K562 (cell line): Measurements from ENCODE around the gene HNRNPA3. TPM values are rescaled to one million over a fixed set of nuclear protein-coding genes. Genes with fewer than 3 reads are reported as not detected.

Source experiments
- DEAF1 ChIP-seq: fragments of 450-650 bp; formaldehyde crosslinking; IDR thresholded peaks from 2 replicates; pipeline ENCODE4 v1.4.0; 2020; ENCODE audit warnings: mild to moderate bottlenecking, moderate library complexity
- E2F4 ChIP-seq: sonication (generic); formaldehyde crosslinking; IDR thresholded peaks from 2 replicates; pipeline ENCODE4 v1.8.0; 2022; ENCODE audit warnings: mild to moderate bottlenecking, low read depth, missing genetic modification reagents
- FOXO4 ChIP-seq: fragments of 450-650 bp; formaldehyde crosslinking; IDR thresholded peaks from 2 replicates; pipeline ENCODE4 v1.4.0; 2020; ENCODE audit warnings: mild to moderate bottlenecking, moderate library complexity
- GATAD2A ChIP-seq: fragments of 450-650 bp; IDR thresholded peaks from 2 replicates; pipeline ENCODE4 v1.6.1; 2017
- HDAC2 ChIP-seq: fragments of 450-650 bp; IDR thresholded peaks from 2 replicates; pipeline ENCODE4 v1.6.1; 2016; ENCODE audit warnings: mild to moderate bottlenecking
- HDAC8 ChIP-seq: fragments of 450-650 bp; IDR thresholded peaks from 2 replicates; pipeline ENCODE4 v1.6.1; 2016; ENCODE audit warnings: mild to moderate bottlenecking, missing genetic modification characterization, moderate library complexity, missing compliant biosample characterization
- HIVEP1 ChIP-seq: fragments of 250-450 bp; sonication (Bioruptor Pico); IDR thresholded peaks from 2 replicates; pipeline ENCODE4 v1.4.0; 2020; ENCODE audit warnings: mild to moderate bottlenecking
- KLF16 ChIP-seq: IDR thresholded peaks from 2 replicates; pipeline ENCODE4 v1.6.1; 2016; ENCODE audit warnings: antibody characterized with exemption
- RBM17 ChIP-seq: fragments of 200-400 bp; formaldehyde crosslinking; IDR thresholded peaks from 2 replicates; pipeline ENCODE4 v1.6.1; 2017; ENCODE audit warnings: low read depth, mild to moderate bottlenecking, low read length, borderline replicate concordance
- SMAD2 ChIP-seq: fragments of 150-350 bp; IDR thresholded peaks from 2 replicates; pipeline ENCODE4 v1.6.1; 2014; ENCODE audit warnings: low read depth, mild to moderate bottlenecking, low read length
- SMARCE1 ChIP-seq: fragments of 450-650 bp; IDR thresholded peaks from 2 replicates; pipeline ENCODE4 v1.7.1; 2016; ENCODE audit warnings: mild to moderate bottlenecking
- TAF15 ChIP-seq: fragments of 200-400 bp; formaldehyde crosslinking; IDR thresholded peaks from 2 replicates; pipeline ENCODE4 v1.6.1; 2017; ENCODE audit warnings: mild to moderate bottlenecking, low read depth, low read length, moderate library complexity
- TAF7 ChIP-seq: fragments of 450-650 bp; IDR thresholded peaks from 2 replicates; pipeline ENCODE4 v1.6.1; 2016; ENCODE audit warnings: missing genetic modification characterization, missing compliant biosample characterization
- TFAM ChIP-seq: fragments of 250-450 bp; sonication (Bioruptor Pico); conservative IDR thresholded peaks from 2 replicates; pipeline ENCODE4 v1.5.0; 2021; ENCODE audit warnings: mild to moderate bottlenecking, moderate library complexity
- THRB ChIP-seq: fragments of 450-650 bp; formaldehyde crosslinking; conservative IDR thresholded peaks from 2 replicates; pipeline ENCODE4 v1.4.0; 2022; ENCODE audit warnings: mild to moderate bottlenecking, missing genetic modification characterization
- TRIM24 ChIP-seq, 2 experiments: fragments of 450-650 bp; IDR thresholded peaks; 2 replicates each; pipeline ENCODE4 v1.6.1; 2016
- TRIM28 ChIP-seq: fragments of 450-650 bp; IDR thresholded peaks from 2 replicates; pipeline ENCODE4 v1.6.1; 2017
- ZBTB8A ChIP-seq: fragments of 450-650 bp; IDR thresholded peaks from 2 replicates; pipeline ENCODE4 v1.6.1; 2018; ENCODE audit warnings: mild to moderate bottlenecking, moderate library complexity; ENCODE audit not compliant: partially characterized antibody
- ZEB2 ChIP-seq: fragments of 450-650 bp; IDR thresholded peaks from 2 replicates; pipeline ENCODE4 v1.6.1; 2016
- ZNF263 ChIP-seq: sonication (generic); formaldehyde crosslinking; IDR thresholded peaks from 2 replicates; pipeline ENCODE4 v1.8.0; 2022; ENCODE audit warnings: mild to moderate bottlenecking, missing genetic modification reagents, borderline replicate concordance
- ZNF655 ChIP-seq: fragments of 250-450 bp; sonication (Bioruptor Pico); IDR thresholded peaks from 2 replicates; pipeline ENCODE4 v1.5.0; 2021
- polyA plus RNA-seq, 8 experiments: library from polyadenylated mRNA; depleted of rRNA in 4 of 8; stranded (reverse) in 5 of 8; unstranded in 3 of 8; fragments of >200 nt; fragmentation: Nextera tagmentation in 2 of 8; fragmentation: Illumina TruSeq in 1 of 8; extraction: Ambion mirVana in 2 of 8; extraction: Trizol in 1 of 8; gene quantifications; 2 replicates each; pipeline versions ENCODE4 v1.2.1 to v1.2.3, GENCODE V29; 2011 to 2014; ENCODE audit warnings: inconsistent platforms in 1 of 8, missing spikeins in 1 of 8
- total RNA-seq, 7 experiments: library from RNA; depleted of rRNA in 6 of 7; stranded (reverse); fragments of >200 nt in 6 of 7; fragmentation: Illumina TruSeq in 2 of 7; extraction: Trizol in 2 of 7; gene quantifications; 2 replicates each; pipeline versions ENCODE4 v1.2.1 to v1.2.3, GENCODE V29; 2011 to 2021; ENCODE audit warnings: low replicate concordance in 1 of 7

HNRNPA3 gene
- total and polyA plus RNA-seq, 9 of the 15 experiments (the other 6 are each of a cell fraction or from before 2014, with no cell fraction given), result 72.8 to 428 (median 192) TPM

- no peak for TF ChIP-seq TRIM28
- no peak for TF ChIP-seq SMARCE1
- TF ChIP-seq THRB (CRISPR knock-in tag), result 0 out of 2 replicates have a peak, but pooled peaks have one; percentile 2
- no peak for TF ChIP-seq HIVEP1 (CRISPR knock-in tag)
- TF ChIP-seq DEAF1 (CRISPR knock-in tag), result no peak
- peak; percentile 49; the same call in 1 of the 2 replicates for TF ChIP-seq HDAC8 (tag)
- no peak for TF ChIP-seq FOXO4 (CRISPR knock-in tag)
- no peak; the same call in 1 of the 2 replicates for TF ChIP-seq TAF7 (tag)
- TF ChIP-seq HDAC2, result no peak
- no peak for TF ChIP-seq TFAM (CRISPR knock-in tag)
- TF ChIP-seq GATAD2A, result no peak
- no peak for TF ChIP-seq ZNF655 (CRISPR knock-in tag)
- TF ChIP-seq ZEB2, result no peak
- TF ChIP-seq ZBTB8A, result no peak
- TF ChIP-seq TRIM24 (IDR thresholded peaks at IDR 0.05), result peak in 1 of 2 experiments; percentile 65; a peak in 2 of 4 replicates
- TF ChIP-seq SMAD2, result no peak
- TF ChIP-seq TAF15, result no peak
- no peak for TF ChIP-seq RBM17
- no peak for TF ChIP-seq ZNF263 (CRISPR knock-in tag)
- no peak for TF ChIP-seq KLF16
- TF ChIP-seq E2F4 (CRISPR knock-in tag), result no peak
Measured at GRCh38 chr2:177187631-177188312, 24.8 kb upstream of the HNRNPA3 start (continued).
